GM12874 (cell line): ENCODE measurements around the gene TPRG1L.

Source experiments
- CTCF ChIP-seq: IDR thresholded peaks from 2 replicates; pipeline ENCODE4 v1.5.1; 2011; ENCODE audit warnings: low read depth, mild to moderate bottlenecking, control low read depth, low read length, moderate library complexity; ENCODE audit not compliant: insufficient read depth

Gene TPRG1L

GRCh38 chr1:3623441-3624199, 1.2 kb upstream of the TPRG1L start:
- TF ChIP-seq CTCF = no peak

- no peak for TF ChIP-seq CTCF
These were observed 514 bp downstream of the TPRG1L start for GRCh38 chr1:3625151-3625907.

GRCh38 chr1:3626025-3626424, 1.2 kb downstream of the TPRG1L start:
- TF ChIP-seq CTCF = no peak

- TF ChIP-seq CTCF = no peak
These were observed 2.9 kb downstream of the TPRG1L start for GRCh38 chr1:3627515-3628253.

GRCh38 chr1:3628445-3628844, 3.6 kb downstream of the TPRG1L start:
- TF ChIP-seq CTCF = no peak

- TF ChIP-seq CTCF = no peak
These were observed 4.8 kb downstream of the TPRG1L start for GRCh38 chr1:3629561-3630160.

GRCh38 chr1:3630161-3630611, 5.4 kb downstream of the TPRG1L start:
- TF ChIP-seq CTCF = no peak
